HG03354 (cell line): ENCODE data around the gene FRMD8.

ENCODE experiments used
- ATAC-seq: cut with Tn5 transposase; IDR thresholded peaks from one replicate; pipeline ENCODE4 v1.9.1; 2021; ENCODE audit warnings: mild to moderate bottlenecking; ENCODE audit not compliant: unreplicated experiment, poor library complexity, severe bottlenecking

The FRMD8 gene

GRCh38 chr11:65421794-65422632, 35.6 kb downstream of the FRMD8 start:
- peak; percentile 23 for ATAC-seq

- ATAC-seq, result no peak
These were observed 36.4 kb downstream of the FRMD8 start, which contains the start of gene NEAT1 for GRCh38 chr11:65422633-65423515. Gene NEAT1, plus strand, starts transcription at chr11:65422798.

- no peak for ATAC-seq
These were observed 37.2 kb downstream of the FRMD8 start for GRCh38 chr11:65423516-65424204.

- no peak for ATAC-seq
These were observed 38.0 kb downstream of the FRMD8 start for GRCh38 chr11:65424205-65425104.

- ATAC-seq, result no peak
These were observed 38.9 kb downstream of the FRMD8 start for GRCh38 chr11:65425105-65425970.

- ATAC-seq, result no peak
These were observed 39.8 kb downstream of the FRMD8 start for GRCh38 chr11:65425971-65426838.

- ATAC-seq, result no peak
These were observed 40.6 kb downstream of the FRMD8 start for GRCh38 chr11:65426839-65427690.

- no peak for ATAC-seq
These were observed 41.5 kb downstream of the FRMD8 start for GRCh38 chr11:65427691-65428577.

GRCh38 chr11:65428578-65429067, 42.2 kb downstream of the FRMD8 start:
- ATAC-seq, result no peak

GRCh38 chr11:65429068-65429681, 42.7 kb downstream of the FRMD8 start:
- ATAC-seq, result no peak

GRCh38 chr11:65429724-65430405, 43.4 kb downstream of the FRMD8 start:
- no peak for ATAC-seq

- ATAC-seq, result no peak
These were observed 44.2 kb downstream of the FRMD8 start for GRCh38 chr11:65430406-65431217.

GRCh38 chr11:65431451-65432099, 45.1 kb downstream of the FRMD8 start:
- ATAC-seq, result peak; percentile 30
